HCT116 (cell line): ENCODE results near the gene KANSL1. TPM values are rescaled to one million over a fixed set of nuclear protein-coding genes. Genes with fewer than 3 reads are reported as not detected.

Experiments
- CEBPB ChIP-seq: IDR thresholded peaks from 2 replicates; pipeline ENCODE4 v1.6.1; 2012; ENCODE audit warnings: low read depth
- EGR1 ChIP-seq: IDR thresholded peaks from 2 replicates; pipeline ENCODE4 v1.6.1; 2012; ENCODE audit warnings: low read depth
- ELF1 ChIP-seq: IDR thresholded peaks from 2 replicates; pipeline ENCODE4 v1.6.1; 2012; ENCODE audit warnings: low read depth, borderline replicate concordance
- JUND ChIP-seq: IDR thresholded peaks from 2 replicates; pipeline ENCODE4 v1.6.1; 2012
- TCF7L2 ChIP-seq: IDR thresholded peaks from 2 replicates; pipeline ENCODE4 v1.7.0; 2011; ENCODE audit warnings: borderline replicate concordance, inconsistent platforms; ENCODE audit not compliant: insufficient read depth, insufficient read length; ENCODE audit errors: extremely low read depth
- YY1 ChIP-seq: IDR thresholded peaks from 2 replicates; pipeline ENCODE4 v1.6.1; 2011; ENCODE audit warnings: low read length, low read depth, moderate library complexity, mild to moderate bottlenecking; ENCODE audit not compliant: insufficient replicate concordance; ENCODE audit errors: extremely low read depth
- ZFX ChIP-seq: fragments of 450-650 bp; IDR thresholded peaks from 2 replicates; pipeline ENCODE4 v1.6.1; 2017
- total RNA-seq: library from RNA; stranded (reverse); gene quantifications from one replicate; pipeline ENCODE4 v1.2.1, GENCODE V29; 2021; ENCODE audit not compliant: unreplicated experiment
- TF ChIP-seq, protein P1 (sequence below), 3 experiments: fragments of 200-600 bp in 1 of 3; sonication (generic) in 1 of 3; IDR thresholded peaks in 2 of 3; conservative IDR thresholded peaks in 1 of 3; 2 replicates each; pipeline ENCODE4 v1.5.1; 2012 to 2017; ENCODE audit warnings: low read depth in 2 of 3, low read length in 2 of 3, antibody characterized with exemption in 1 of 3, borderline replicate concordance in 1 of 3, control low read depth in 1 of 3, mild to moderate bottlenecking in 1 of 3, mixed read lengths in 1 of 3, mixed run types in 1 of 3, moderate library complexity in 1 of 3; ENCODE audit not compliant: insufficient read depth in 1 of 3
- TF ChIP-seq, protein P2 (sequence below): IDR thresholded peaks from 2 replicates; pipeline ENCODE4 v1.6.1; 2012; ENCODE audit warnings: low read depth

KANSL1 gene
- total RNA-seq, 1 experiment from 2014 or later, result 77.5 TPM

DNA sequence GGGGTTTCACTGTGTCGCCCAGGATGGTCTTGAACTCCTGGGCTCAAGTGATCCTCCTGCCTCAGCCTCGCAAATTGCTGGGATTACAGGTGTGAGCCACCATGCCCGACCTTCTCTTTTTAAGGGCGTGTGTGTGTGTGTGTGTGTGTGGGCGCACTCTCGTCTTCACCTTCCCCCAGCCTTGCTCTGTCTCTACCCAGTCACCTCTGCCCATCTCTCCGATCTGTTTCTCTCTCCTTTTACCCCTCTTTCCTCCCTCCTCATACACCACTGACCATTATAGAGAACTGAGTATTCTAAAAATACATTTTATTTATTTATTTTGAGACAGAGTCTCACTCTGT lies 190.3 kb downstream of the KANSL1 start (continued):
- TF ChIP-seq, protein P1, sequence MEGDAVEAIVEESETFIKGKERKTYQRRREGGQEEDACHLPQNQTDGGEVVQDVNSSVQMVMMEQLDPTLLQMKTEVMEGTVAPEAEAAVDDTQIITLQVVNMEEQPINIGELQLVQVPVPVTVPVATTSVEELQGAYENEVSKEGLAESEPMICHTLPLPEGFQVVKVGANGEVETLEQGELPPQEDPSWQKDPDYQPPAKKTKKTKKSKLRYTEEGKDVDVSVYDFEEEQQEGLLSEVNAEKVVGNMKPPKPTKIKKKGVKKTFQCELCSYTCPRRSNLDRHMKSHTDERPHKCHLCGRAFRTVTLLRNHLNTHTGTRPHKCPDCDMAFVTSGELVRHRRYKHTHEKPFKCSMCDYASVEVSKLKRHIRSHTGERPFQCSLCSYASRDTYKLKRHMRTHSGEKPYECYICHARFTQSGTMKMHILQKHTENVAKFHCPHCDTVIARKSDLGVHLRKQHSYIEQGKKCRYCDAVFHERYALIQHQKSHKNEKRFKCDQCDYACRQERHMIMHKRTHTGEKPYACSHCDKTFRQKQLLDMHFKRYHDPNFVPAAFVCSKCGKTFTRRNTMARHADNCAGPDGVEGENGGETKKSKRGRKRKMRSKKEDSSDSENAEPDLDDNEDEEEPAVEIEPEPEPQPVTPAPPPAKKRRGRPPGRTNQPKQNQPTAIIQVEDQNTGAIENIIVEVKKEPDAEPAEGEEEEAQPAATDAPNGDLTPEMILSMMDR (IDR thresholded peaks at IDR 0.05 in 2 of 3, conservative IDR thresholded peaks at IDR 0.05 in 1 of 3; ENCODE audit: borderline replicate concordance in 1 of 3, insufficient read depth in 1 of 3, low read depth in 2 of 3, low read length in 2 of 3), result no peak
- no peak for TF ChIP-seq ZFX
- TF ChIP-seq, protein P2, sequence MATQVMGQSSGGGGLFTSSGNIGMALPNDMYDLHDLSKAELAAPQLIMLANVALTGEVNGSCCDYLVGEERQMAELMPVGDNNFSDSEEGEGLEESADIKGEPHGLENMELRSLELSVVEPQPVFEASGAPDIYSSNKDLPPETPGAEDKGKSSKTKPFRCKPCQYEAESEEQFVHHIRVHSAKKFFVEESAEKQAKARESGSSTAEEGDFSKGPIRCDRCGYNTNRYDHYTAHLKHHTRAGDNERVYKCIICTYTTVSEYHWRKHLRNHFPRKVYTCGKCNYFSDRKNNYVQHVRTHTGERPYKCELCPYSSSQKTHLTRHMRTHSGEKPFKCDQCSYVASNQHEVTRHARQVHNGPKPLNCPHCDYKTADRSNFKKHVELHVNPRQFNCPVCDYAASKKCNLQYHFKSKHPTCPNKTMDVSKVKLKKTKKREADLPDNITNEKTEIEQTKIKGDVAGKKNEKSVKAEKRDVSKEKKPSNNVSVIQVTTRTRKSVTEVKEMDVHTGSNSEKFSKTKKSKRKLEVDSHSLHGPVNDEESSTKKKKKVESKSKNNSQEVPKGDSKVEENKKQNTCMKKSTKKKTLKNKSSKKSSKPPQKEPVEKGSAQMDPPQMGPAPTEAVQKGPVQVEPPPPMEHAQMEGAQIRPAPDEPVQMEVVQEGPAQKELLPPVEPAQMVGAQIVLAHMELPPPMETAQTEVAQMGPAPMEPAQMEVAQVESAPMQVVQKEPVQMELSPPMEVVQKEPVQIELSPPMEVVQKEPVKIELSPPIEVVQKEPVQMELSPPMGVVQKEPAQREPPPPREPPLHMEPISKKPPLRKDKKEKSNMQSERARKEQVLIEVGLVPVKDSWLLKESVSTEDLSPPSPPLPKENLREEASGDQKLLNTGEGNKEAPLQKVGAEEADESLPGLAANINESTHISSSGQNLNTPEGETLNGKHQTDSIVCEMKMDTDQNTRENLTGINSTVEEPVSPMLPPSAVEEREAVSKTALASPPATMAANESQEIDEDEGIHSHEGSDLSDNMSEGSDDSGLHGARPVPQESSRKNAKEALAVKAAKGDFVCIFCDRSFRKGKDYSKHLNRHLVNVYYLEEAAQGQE, result no peak
- no peak for TF ChIP-seq YY1
- TF ChIP-seq CEBPB, result no peak
- TF ChIP-seq ELF1, result no peak
- TF ChIP-seq JUND, result no peak
- no peak for TF ChIP-seq TCF7L2
- no peak for TF ChIP-seq EGR1
- TF ChIP-seq, all 23 proteins: peak for 0
